ENCODE measurements around the gene LRRC36. TPM values are rescaled to one million over a fixed set of nuclear protein-coding genes. Genes with fewer than 3 reads are reported as not detected.

Gene LRRC36
- total RNA-seq, 1 experiment from 2014 or later: not detected

DNA sequence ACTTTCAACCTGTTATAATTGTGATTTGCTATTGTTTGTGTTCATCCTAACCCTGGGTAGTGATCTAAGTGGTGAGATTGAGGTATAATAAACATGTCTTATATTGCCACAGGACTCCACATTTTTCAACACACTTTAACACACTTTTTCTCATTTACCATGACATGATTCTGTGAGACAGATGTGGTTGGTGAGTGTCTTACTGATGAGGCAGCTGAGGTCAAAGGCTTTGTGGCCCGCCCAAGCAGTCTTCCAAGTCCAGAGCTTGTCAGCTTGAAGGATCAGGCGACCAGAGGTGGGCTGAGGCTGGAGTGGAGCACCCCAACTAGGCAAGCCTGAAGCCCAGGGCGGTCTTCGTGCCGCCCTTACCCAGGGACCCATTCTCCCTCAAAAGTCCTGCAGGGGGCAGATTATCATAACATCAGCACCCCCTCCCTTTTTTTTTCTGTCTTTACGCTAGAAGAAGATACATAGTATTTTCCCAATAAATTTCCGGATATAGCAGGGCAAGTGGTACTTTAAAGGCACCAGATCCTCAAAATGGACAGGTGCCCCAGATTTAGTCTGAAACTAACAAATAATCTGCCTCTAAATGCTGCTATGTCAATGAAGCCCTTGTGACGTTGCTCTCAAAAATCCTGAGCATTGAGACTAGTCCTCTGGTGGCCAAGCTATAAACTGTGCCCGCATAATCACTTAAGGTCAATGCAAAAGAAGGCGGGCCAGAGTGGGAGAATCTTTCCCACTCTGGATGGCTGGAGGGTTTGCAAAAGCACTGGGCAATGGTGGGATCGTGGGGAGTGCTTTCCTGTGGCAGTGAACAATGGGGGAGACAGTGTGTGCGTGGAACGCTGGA, 21.2 kb upstream of the LRRC36 start:
- BruUV-seq (replicated peaks): no TSS peak
- no peaks in the 10 kb centered on the region for H3K36me3 ChIP-seq (ENCODE audit: control insufficient read depth in 1 of 2, insufficient read depth in 2 of 2, low read length in 2 of 2)

DNA sequence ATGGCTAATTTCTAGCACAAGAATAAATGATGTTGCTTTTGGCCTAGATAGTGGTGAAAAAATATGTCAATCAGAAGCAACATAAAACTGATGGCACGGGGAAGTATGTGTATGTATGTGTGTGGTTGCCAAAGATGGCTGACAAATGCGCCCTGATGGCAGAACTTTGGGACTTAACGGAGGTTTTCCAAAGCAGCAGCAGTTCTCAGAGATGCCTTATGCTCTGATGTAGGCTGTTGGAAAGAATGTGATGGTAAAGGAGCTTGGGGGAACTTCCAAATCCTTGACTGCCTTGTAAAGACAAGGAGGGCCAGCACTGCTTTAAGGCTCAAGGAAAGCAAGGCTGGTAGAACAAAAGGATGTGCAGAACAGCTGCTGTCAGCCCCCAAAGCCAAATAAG, 16.1 kb upstream of the LRRC36 start:
- Histone ChIP-seq H3K9ac (ENCODE audit: low read length) (no peak overlapping the region), H4K20me1 (ENCODE audit: insufficient read depth) (no peaks in the 10 kb centered on the region), H3K79me2 (ENCODE audit: insufficient read depth, low read length) (no peaks in the 10 kb centered on the region), H3K9me3 (ENCODE audit: control insufficient read depth in 1 of 2, insufficient read depth in 1 of 2, low read depth in 1 of 2, low read length in 2 of 2) (no peaks in the 10 kb centered on the region; a peak in 1 of 4 replicates), H3K27ac (ENCODE audit: low read depth, low read length) (no peak overlapping the region), H2AFZ (ENCODE audit: low read depth, low read length, poor library complexity, severe bottlenecking) (no peak overlapping the region), H3K9me2 (ENCODE audit: insufficient read depth) (no peaks in the 10 kb centered on the region), H3K4me1 (ENCODE audit: control insufficient read depth in 1 of 2, insufficient read depth in 2 of 2, low read length in 2 of 2) (peaks cover 2 to 14% of the 10 kb centered on the region in 2 experiments; a peak in 3 of 4 replicates), H3K27me3 (ENCODE audit: insufficient read depth, low read length) (no peaks in the 10 kb centered on the region), H3K4me2 (ENCODE audit: low read length) (no peak overlapping the region), H3K4me3 (replicated peaks in 1 of 2; ENCODE audit: low read depth in 1 of 2, low read length in 2 of 2) (no peak overlapping the region), H3K36me3 (ENCODE audit: control insufficient read depth in 1 of 2, insufficient read depth in 2 of 2, low read length in 2 of 2) (no peaks in the 10 kb centered on the region)
- TF ChIP-seq ELF1 (IDR thresholded peaks at IDR 0.05; ENCODE audit: borderline replicate concordance, low read depth): no peak
- TF ChIP-seq, protein P1, sequence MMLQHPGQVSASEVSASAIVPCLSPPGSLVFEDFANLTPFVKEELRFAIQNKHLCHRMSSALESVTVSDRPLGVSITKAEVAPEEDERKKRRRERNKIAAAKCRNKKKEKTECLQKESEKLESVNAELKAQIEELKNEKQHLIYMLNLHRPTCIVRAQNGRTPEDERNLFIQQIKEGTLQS (IDR thresholded peaks at IDR 0.05): no peak
- TF ChIP-seq RAD21 (IDR thresholded peaks at IDR 0.05; ENCODE audit: low read depth): no peak
- TF ChIP-seq, protein P2, sequence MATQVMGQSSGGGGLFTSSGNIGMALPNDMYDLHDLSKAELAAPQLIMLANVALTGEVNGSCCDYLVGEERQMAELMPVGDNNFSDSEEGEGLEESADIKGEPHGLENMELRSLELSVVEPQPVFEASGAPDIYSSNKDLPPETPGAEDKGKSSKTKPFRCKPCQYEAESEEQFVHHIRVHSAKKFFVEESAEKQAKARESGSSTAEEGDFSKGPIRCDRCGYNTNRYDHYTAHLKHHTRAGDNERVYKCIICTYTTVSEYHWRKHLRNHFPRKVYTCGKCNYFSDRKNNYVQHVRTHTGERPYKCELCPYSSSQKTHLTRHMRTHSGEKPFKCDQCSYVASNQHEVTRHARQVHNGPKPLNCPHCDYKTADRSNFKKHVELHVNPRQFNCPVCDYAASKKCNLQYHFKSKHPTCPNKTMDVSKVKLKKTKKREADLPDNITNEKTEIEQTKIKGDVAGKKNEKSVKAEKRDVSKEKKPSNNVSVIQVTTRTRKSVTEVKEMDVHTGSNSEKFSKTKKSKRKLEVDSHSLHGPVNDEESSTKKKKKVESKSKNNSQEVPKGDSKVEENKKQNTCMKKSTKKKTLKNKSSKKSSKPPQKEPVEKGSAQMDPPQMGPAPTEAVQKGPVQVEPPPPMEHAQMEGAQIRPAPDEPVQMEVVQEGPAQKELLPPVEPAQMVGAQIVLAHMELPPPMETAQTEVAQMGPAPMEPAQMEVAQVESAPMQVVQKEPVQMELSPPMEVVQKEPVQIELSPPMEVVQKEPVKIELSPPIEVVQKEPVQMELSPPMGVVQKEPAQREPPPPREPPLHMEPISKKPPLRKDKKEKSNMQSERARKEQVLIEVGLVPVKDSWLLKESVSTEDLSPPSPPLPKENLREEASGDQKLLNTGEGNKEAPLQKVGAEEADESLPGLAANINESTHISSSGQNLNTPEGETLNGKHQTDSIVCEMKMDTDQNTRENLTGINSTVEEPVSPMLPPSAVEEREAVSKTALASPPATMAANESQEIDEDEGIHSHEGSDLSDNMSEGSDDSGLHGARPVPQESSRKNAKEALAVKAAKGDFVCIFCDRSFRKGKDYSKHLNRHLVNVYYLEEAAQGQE (IDR thresholded peaks at IDR 0.05; ENCODE audit: low read depth): no peak
- ATAC-seq (no peak), DNase-seq (ENCODE audit: low read depth, low spot score) (no peak)
- ChIA-PET POLR2A (no interaction called here), CTCF (no interaction called here), RAD21 (ENCODE audit: low non-redundant PET in 1 of 2, low total read pairs in 2 of 2, uncharacterized antibody in 2 of 2, unreplicated experiment in 2 of 2) (no interaction called here)
- intact Hi-C loops (cut with micrococcal nuclease): no loop called here
- BruUV-seq (replicated peaks): no TSS peak

More for the DNA sequence above, 21.2 kb upstream of the LRRC36 start:
- H3K4me2 ChIP-seq (ENCODE audit: low read length): no peak overlapping the region
- no peak overlapping the region for H2AFZ ChIP-seq (ENCODE audit: low read depth, low read length, poor library complexity, severe bottlenecking)
- CTCF ChIA-PET: no interaction called here
- DNase-seq (ENCODE audit: low read depth, low spot score): no peak
- no peak overlapping the region for H3K4me3 ChIP-seq (replicated peaks in 1 of 2; ENCODE audit: low read depth in 1 of 2, low read length in 2 of 2)
- no peak for TF ChIP-seq JUND (IDR thresholded peaks at IDR 0.05)
- TF ChIP-seq TCF7L2 (IDR thresholded peaks at IDR 0.05; ENCODE audit: borderline replicate concordance, extremely low read depth, insufficient read depth, insufficient read length): no peak
- no peak for TF ChIP-seq ELF1 (IDR thresholded peaks at IDR 0.05; ENCODE audit: borderline replicate concordance, low read depth)
- no peak for TF ChIP-seq POLR2AphosphoS5 (IDR thresholded peaks at IDR 0.05; ENCODE audit: low read depth, low read length)
- TF ChIP-seq, protein P3, sequence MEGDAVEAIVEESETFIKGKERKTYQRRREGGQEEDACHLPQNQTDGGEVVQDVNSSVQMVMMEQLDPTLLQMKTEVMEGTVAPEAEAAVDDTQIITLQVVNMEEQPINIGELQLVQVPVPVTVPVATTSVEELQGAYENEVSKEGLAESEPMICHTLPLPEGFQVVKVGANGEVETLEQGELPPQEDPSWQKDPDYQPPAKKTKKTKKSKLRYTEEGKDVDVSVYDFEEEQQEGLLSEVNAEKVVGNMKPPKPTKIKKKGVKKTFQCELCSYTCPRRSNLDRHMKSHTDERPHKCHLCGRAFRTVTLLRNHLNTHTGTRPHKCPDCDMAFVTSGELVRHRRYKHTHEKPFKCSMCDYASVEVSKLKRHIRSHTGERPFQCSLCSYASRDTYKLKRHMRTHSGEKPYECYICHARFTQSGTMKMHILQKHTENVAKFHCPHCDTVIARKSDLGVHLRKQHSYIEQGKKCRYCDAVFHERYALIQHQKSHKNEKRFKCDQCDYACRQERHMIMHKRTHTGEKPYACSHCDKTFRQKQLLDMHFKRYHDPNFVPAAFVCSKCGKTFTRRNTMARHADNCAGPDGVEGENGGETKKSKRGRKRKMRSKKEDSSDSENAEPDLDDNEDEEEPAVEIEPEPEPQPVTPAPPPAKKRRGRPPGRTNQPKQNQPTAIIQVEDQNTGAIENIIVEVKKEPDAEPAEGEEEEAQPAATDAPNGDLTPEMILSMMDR (IDR thresholded peaks at IDR 0.05 in 2 of 3, conservative IDR thresholded peaks at IDR 0.05 in 1 of 3; ENCODE audit: borderline replicate concordance in 1 of 3, insufficient read depth in 1 of 3, low read depth in 2 of 3, low read length in 2 of 3): peak in 1 of 3 experiments; percentile 15; a peak in 1 of 6 replicates
- no peaks in the 10 kb centered on the region for H4K20me1 ChIP-seq (ENCODE audit: insufficient read depth)
- no peak overlapping the region for H3K9ac ChIP-seq (ENCODE audit: low read length)
- intact Hi-C loops (cut with micrococcal nuclease): no loop called here
- ATAC-seq: no peak
- no peaks in the 10 kb centered on the region; a peak in 1 of 4 replicates for H3K9me3 ChIP-seq (ENCODE audit: control insufficient read depth in 1 of 2, insufficient read depth in 1 of 2, low read depth in 1 of 2, low read length in 2 of 2)
- no peak overlapping the region for H3K27ac ChIP-seq (ENCODE audit: low read depth, low read length)
- no peaks in the 10 kb centered on the region for H3K79me2 ChIP-seq (ENCODE audit: insufficient read depth, low read length)
- POLR2A ChIA-PET: no interaction called here
- RAD21 ChIA-PET (ENCODE audit: low non-redundant PET in 1 of 2, low total read pairs in 2 of 2, uncharacterized antibody in 2 of 2, unreplicated experiment in 2 of 2): no interaction called here
- no peaks in the 10 kb centered on the region for H3K9me2 ChIP-seq (ENCODE audit: insufficient read depth)
- peaks cover 0 to 6% of the 10 kb centered on the region in 2 experiments; a peak in 1 of 4 replicates for H3K4me1 ChIP-seq (ENCODE audit: control insufficient read depth in 1 of 2, insufficient read depth in 2 of 2, low read length in 2 of 2)
- no peaks in the 10 kb centered on the region for H3K27me3 ChIP-seq (ENCODE audit: insufficient read depth, low read length)
